T1000 (cell line): ENCODE measurements around the gene DDX46.
"Not testable (repeated sequence)": the region's sequence is repeated elsewhere in the genome, so short reads cannot be mapped to it uniquely, and the experiment has no call there.

Experiments used
- DNase-seq: peaks from one replicate; lab custom pipeline; 2025; ENCODE audit warnings: mixed read lengths; lab: John Stamatoyannopoulos, UW

DDX46 gene

GRCh38 chr5:134845335-134845851 is 86.8 kb downstream of the DDX46 start:
- no peak for DNase-seq

DNA sequence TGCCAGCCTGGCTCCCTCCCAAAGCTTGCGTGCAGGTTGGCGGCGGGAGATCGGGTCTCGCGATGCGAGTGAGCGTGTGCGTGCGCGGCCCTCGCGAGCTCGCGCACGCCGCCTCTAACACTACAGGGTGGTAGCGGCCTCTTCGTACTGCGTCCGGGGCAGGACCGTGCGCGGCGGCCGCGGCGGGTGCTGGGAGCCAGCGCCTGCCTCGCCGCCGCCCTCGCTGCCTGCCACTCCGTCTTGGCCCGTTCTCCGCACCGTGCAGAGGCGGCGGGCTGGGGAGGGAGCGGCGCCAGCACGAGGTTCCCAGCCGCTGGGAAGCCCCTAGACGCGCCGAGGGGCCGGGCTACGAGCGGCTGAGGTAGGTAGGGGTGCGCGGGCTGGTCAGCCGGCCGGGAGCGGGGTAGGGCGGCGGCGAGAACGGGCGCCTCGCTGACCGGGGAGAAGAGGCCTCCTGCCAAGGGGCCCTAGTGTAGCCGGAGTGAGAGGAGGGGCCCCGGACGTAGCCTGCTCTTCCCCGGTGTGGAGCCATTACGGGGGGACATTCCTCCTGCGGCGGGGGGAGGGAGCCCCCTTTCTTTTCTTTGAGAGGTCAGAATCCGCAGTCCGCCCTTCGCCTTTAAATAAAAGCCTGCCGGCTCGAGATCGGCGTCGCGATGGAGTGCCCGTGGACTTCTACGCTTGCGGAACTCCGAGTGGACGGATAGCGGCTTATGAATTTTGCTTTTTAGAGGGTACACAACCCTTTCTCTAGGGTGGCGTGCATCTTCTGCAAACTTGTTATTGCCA is 87.5 kb downstream of the DDX46 start, which contains the start of gene C5orf24:
C5orf24 (plus strand) TSS at position 117 of the 789 bp plus-strand sequence. CDS start 8,933 bp downstream, outside the sequence.
- peak; percentile 87 for DNase-seq

DNA sequence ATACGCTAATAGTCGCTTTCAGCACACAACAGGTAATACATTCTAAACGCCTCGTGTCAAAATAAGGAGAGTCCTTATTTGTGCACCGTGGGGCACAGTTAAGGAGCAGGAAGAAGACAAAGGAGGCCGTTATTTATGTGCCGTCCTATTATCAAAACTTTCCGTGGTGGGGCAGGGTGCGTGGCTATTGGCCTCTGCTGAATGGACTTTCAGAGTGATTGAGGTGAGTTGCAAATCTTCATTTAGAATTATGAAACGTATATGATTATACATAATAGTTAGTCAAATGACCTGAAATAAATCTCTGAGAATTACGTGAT is 88.0 kb downstream of the DDX46 start:
- DNase-seq: no peak

GRCh38 chr5:134849434-134849933 is 90.9 kb downstream of the DDX46 start:
- DNase-seq: not testable (repeated sequence)

DNA sequence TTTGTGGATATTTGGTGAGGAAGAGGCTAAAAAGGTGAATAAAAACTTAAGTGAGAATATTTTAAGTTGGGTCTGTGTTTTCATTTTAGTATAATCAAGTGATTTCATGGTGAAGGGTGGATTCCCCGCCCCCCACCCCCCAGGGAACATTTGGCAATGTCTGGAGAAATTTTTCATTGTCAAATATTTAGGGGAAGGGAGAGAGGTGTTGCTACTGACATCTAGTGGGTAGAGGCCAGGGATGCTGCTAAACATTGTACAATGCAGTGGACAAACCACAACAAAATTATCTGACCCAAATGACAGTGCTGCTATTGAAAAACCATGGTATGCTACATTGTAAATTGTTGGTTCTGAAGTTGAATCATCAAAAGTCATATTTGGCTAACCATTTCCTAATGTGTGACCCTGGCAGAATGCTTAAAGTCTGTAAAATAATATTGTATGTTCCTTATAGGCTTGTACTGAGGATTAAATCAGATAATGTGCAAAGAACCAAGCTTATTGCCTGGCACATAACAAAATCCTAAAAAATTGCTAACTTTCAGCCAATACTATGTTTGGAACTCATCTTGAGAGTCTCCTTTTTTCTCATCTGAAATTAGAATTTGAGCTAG is 92.8 kb downstream of the DDX46 start:
- DNase-seq: no peak

DNA sequence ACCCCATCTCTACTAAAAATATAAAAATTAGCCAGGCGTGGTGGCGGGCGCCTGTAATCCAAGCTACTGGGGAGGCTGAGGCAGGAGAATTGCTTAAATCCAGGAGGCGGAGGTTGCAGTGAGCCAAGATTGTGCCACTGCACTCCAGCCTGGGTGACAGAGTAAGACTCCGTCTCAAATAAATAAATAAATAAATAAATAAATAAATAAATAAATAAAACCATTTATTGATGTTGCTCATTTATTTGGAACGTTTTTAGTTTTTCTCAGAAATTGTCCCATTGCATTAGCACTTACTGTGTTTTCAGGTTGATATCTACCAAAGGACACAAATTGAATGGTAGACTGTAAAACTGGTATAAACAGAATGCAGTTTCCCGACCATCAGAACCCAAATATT is 97.9 kb downstream of the DDX46 start:
- DNase-seq: not testable (repeated sequence)

DNA sequence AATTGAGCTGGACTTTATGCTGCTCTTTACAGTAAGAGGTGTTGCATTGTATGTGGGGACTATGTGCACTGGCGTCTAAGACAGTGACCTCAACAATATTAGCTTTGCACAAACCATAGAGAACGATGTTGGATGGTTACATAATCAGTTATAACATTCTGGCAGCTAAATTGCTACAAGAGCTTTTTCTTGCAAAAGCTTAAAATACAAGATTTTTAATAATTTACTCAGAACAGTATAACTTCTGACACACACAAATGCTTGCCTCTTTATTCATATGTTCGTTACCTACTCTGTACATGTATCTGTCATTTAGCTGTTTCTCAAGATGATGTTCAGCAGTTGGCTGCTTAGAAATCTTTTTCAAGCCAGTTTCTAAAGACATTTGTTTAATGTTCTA is 98.8 kb downstream of the DDX46 start:
- no peak for DNase-seq

- DNase-seq: no peak
Observed at GRCh38 chr5:134864707-134865106, 106.1 kb downstream of the DDX46 start.

GRCh38 chr5:134873494-134873893 is 114.9 kb downstream of the DDX46 start:
- no peak for DNase-seq

- peak; percentile 77 for DNase-seq
Observed at GRCh38 chr5:134873987-134874830, 115.6 kb downstream of the DDX46 start, which contains the start of gene TXNDC15. Gene TXNDC15 (plus strand): TSS chr5:134874371. CDS start chr5:134874428, 57 bp downstream.

DNA sequence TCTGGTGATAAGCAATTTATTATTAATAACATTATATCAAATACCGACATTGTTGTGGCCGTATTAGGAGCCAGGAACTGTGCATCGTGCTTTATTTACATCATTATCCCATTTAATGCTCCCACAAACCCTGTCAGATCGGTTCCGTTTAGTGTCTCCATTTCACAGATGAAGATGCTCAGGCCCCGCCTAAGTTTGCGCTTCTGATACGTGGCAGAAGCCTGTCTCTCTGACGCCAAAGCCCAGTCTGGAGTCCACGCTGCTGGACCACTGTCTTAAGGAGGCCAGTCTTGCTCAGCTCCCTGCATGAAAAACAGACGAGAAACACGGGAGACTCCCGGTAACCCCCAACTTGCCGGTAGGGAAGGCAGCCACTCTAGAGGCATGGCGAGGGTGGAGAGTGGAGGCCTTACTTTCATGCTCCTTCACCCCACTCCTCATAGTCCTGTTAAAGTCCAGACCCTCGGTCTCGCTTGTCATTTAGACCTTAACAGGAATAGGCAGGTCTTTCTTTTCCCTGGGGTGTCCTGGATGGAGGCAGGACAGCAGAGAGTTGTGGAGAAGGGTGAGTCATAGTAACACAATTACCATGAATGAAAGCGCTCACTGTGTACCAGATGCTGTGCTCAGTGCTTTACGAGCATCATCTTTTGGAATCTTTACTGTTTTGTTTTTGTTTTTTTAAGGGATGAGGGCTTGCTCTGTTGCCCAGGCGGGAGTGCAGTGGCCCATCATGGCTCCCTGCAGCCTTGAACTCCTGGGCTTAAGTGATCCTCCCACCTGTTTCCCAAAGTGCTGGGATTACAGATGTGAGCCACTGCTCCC is 116.5 kb downstream of the DDX46 start:
- peak; percentile 10 for DNase-seq

DNA sequence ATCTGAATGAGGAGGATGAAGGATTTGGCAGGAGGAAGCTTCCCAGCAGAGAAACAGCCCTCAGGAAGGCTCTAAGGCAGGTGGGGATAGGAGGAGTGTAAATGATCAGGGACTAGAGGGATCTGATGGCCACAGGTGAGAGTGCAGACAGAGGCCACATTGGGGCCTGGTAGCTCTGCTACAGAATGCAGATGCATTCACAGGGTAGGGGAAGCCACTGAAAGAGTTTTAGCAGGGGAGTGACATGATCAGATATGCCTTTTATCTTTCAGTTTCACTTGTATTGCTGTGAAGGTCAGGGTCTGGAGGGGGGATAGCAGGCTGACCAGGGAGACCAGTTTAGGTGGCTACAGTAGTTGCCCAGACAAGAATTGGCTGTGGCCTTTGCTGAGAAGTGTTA is 118.6 kb downstream of the DDX46 start:
- DNase-seq: no peak

GRCh38 chr5:134878403-134878802 is 119.8 kb downstream of the DDX46 start:
- no peak for DNase-seq

- no peak for DNase-seq
Observed at GRCh38 chr5:134879456-134879855, 120.9 kb downstream of the DDX46 start.
